Measurements from ENCODE around the gene SGPP1. TPM values are rescaled to one million over a fixed set of nuclear protein-coding genes. Genes with fewer than 3 reads are reported as not detected.

Gene SGPP1
- total and polyA plus RNA-seq, 2 of the 8 experiments (the other 6 are each of a cell fraction or from before 2014, with no cell fraction given) = 5.7 to 8.1 TPM

GRCh38 chr14:63654346-63654745 lies 73.5 kb downstream of the SGPP1 start:
- no peaks in the 10 kb centered on the region for H3K4me1 ChIP-seq (replicated peaks in 1 of 4; ENCODE audit: control insufficient read depth in 3 of 4, insufficient read depth in 4 of 4, low read length in 3 of 4)
- no peak overlapping the region for H3K56ac ChIP-seq (replicated peaks; ENCODE audit: insufficient read length, low read depth, low read length)
- no peak overlapping the region for H2BK120ac ChIP-seq (replicated peaks; ENCODE audit: low read depth, low read length)
- no peak overlapping the region for H2BK5ac ChIP-seq (ENCODE audit: low read depth, low read length)
- no peak overlapping the region for H4K5ac ChIP-seq (ENCODE audit: insufficient read length, low read depth, low read length)
- H2BK20ac ChIP-seq (ENCODE audit: low read length) = no peak overlapping the region
- ChIA-PET POLR2A (ENCODE audit: partially characterized antibody) (no interaction called here), CTCF (ENCODE audit: partially characterized antibody) (interaction anchor here (0.6 kb wide), 2 partner anchors 295 to 634 kb away, joined by 3 read pairs; no protein-coding TSS in a partner anchor)
- no peaks in the 10 kb centered on the region for H4K20me1 ChIP-seq (replicated peaks in 1 of 2; ENCODE audit: control insufficient read depth in 1 of 2, insufficient read depth in 2 of 2, low read length in 2 of 2)
- H3K4ac ChIP-seq (replicated peaks; ENCODE audit: insufficient read length, low read depth, low read length) = no peak overlapping the region
- DNase-seq (ENCODE audit: low read depth in 1 of 2, low spot score in 2 of 2) (no peak), FAIRE-seq (no peak)
- no peaks in the 10 kb centered on the region for H3K23me2 ChIP-seq (ENCODE audit: low read depth, low read length)
- no peak overlapping the region for H3K4me3 ChIP-seq (ENCODE audit: extremely low read depth in 1 of 4, insufficient read depth in 2 of 4, low read depth in 3 of 4, low read length in 4 of 4)
- H3K4me2 ChIP-seq (ENCODE audit: insufficient read depth in 1 of 2, low read depth in 2 of 2, low read length in 2 of 2) = no peak overlapping the region
- no peaks in the 10 kb centered on the region for H3K79me1 ChIP-seq (ENCODE audit: low read depth, low read length)
- no peak overlapping the region for H3K18ac ChIP-seq (ENCODE audit: extremely low read depth, low read length)
- no peak overlapping the region for H3K14ac ChIP-seq (ENCODE audit: insufficient read length)
- H3K23ac ChIP-seq (ENCODE audit: insufficient read length) = no peak overlapping the region
- H3K36me3 ChIP-seq (ENCODE audit: control insufficient read depth in 2 of 4, insufficient read depth in 4 of 4, low read length in 3 of 4) = no peaks in the 10 kb centered on the region
- no peak overlapping the region for H3K27ac ChIP-seq (ENCODE audit: low read depth, low read length)
- 93% methylated on average over 2 of the region's 2 CpGs; no CpG with 5 or more reads in 1 of the 2 experiments for WGBS, 2 experiments (ENCODE audit: extremely low coverage in 1 of 2, insufficient coverage in 1 of 2, insufficient read length in 1 of 2, insufficient replicate concordance in 2 of 2, low coverage in 1 of 2, low lambda C conversion rate in 2 of 2, missing lambda C conversion rate in 1 of 2)
- H3K9ac ChIP-seq (replicated peaks in 1 of 4; ENCODE audit: extremely low read depth in 1 of 4, low read depth in 3 of 4, low read length in 3 of 4) = no peak overlapping the region
- no peak overlapping the region for H4K8ac ChIP-seq (ENCODE audit: extremely low read depth, insufficient read depth, low read length)
- no peaks in the 10 kb centered on the region for H3K27me3 ChIP-seq (replicated peaks in 1 of 4; ENCODE audit: control insufficient read depth in 3 of 4, extremely low read depth in 1 of 4, insufficient read depth in 3 of 4, low read length in 3 of 4)
- no peak overlapping the region for H2BK12ac ChIP-seq (ENCODE audit: low read depth, low read length)
- H2BK15ac ChIP-seq (ENCODE audit: low read length) = no peak overlapping the region
- H2AFZ ChIP-seq (ENCODE audit: low read length) = no peak overlapping the region
- H4K91ac ChIP-seq (replicated peaks; ENCODE audit: insufficient read length, low read length) = no peak overlapping the region
- H2AK5ac ChIP-seq (ENCODE audit: low read depth, low read length) = no peak overlapping the region
- no peaks in the 10 kb centered on the region for H3K79me2 ChIP-seq (ENCODE audit: control insufficient read depth in 1 of 2, insufficient read depth in 2 of 2, low read length in 2 of 2)
- H3K9me3 ChIP-seq (ENCODE audit: insufficient read depth in 2 of 2, low read depth in 1 of 2, low read length in 1 of 2) = no peaks in the 10 kb centered on the region
- TF ChIP-seq NRF1 (IDR thresholded peaks at IDR 0.05; ENCODE audit: low read depth, low read length) (no peak), GTF2F1 (IDR thresholded peaks at IDR 0.05; ENCODE audit: borderline replicate concordance, low read depth, low read length) (no peak), RAD21 (IDR thresholded peaks at IDR 0.05 in 1 of 2, conservative IDR thresholded peaks at IDR 0.05 in 1 of 2; ENCODE audit: low read depth in 2 of 2, low read length in 2 of 2) (no peak), EZH2 (IDR thresholded peaks at IDR 0.05; ENCODE audit: low read depth, low read length, severe bottlenecking) (no peak), SIRT6 (IDR thresholded peaks at IDR 0.05; ENCODE audit: low read length) (no peak), GABPA (IDR thresholded peaks at IDR 0.05; ENCODE audit: borderline replicate concordance, insufficient read depth, low read length) (no peak), ASH2L (IDR thresholded peaks at IDR 0.05; ENCODE audit: low read length) (no peak), POLR2A (IDR thresholded peaks at IDR 0.05; ENCODE audit: control extremely low read depth in 1 of 2, low read depth in 2 of 2, low read length in 2 of 2) (no peak), BRCA1 (IDR thresholded peaks at IDR 0.05; ENCODE audit: low read depth, low read length) (no peak), RNF2 (IDR thresholded peaks at IDR 0.05; ENCODE audit: borderline replicate concordance, low read depth, low read length, missing control alignments, poor library complexity, severe bottlenecking) (no peak), SAP30 (IDR thresholded peaks at IDR 0.05; ENCODE audit: insufficient read depth, insufficient replicate concordance, low read length) (no peak), KDM5A (IDR thresholded peaks at IDR 0.05; ENCODE audit: low read length) (no peak), FOSL1 (IDR thresholded peaks at IDR 0.05; ENCODE audit: insufficient read depth, low read depth, low read length) (no peak), TBP (IDR thresholded peaks at IDR 0.05; ENCODE audit: low read depth, low read length) (no peak), BCL11A (IDR thresholded peaks at IDR 0.05; ENCODE audit: low read depth in 2 of 2, low read length in 2 of 2) (no peak)
